GM06990 (cell line): ENCODE data around the gene PSMC4.

Experiments used
- DNase-seq: peaks from one replicate; pipeline ENCODE4 v3.0.0-alpha.2; 2011; ENCODE audit not compliant: insufficient read length; ENCODE audit errors: extremely low read depth
- H3K27me3 ChIP-seq: replicated peaks from 2 replicates; pipeline ENCODE4 v1.6.0; 2011; ENCODE audit warnings: low read length; ENCODE audit not compliant: control insufficient read depth, insufficient read depth
- H3K36me3 ChIP-seq: 2 replicates; pipeline ENCODE4 v1.5.1; 2011; ENCODE audit warnings: low read length; ENCODE audit not compliant: control insufficient read depth, insufficient read depth
- H3K4me3 ChIP-seq: replicated peaks from 2 replicates; pipeline ENCODE4 v1.5.1; 2011; ENCODE audit warnings: low read depth, mild to moderate bottlenecking, control low read depth, low read length
- TF ChIP-seq, protein P1 (sequence below): IDR thresholded peaks from 2 replicates; pipeline ENCODE4 v1.5.1; 2011; ENCODE audit warnings: low read length, control low read depth, mild to moderate bottlenecking, inconsistent platforms; ENCODE audit not compliant: insufficient read depth, poor library complexity, severe bottlenecking

PSMC4 gene

GRCh38 chr19:39935364-39935661 lies 35.7 kb upstream of the PSMC4 start:
- no peaks in the 10 kb centered on the region for H3K27me3 ChIP-seq
- no peak overlapping the region for H3K4me3 ChIP-seq
- no peaks in the 10 kb centered on the region for H3K36me3 ChIP-seq
- TF ChIP-seq, protein P1, sequence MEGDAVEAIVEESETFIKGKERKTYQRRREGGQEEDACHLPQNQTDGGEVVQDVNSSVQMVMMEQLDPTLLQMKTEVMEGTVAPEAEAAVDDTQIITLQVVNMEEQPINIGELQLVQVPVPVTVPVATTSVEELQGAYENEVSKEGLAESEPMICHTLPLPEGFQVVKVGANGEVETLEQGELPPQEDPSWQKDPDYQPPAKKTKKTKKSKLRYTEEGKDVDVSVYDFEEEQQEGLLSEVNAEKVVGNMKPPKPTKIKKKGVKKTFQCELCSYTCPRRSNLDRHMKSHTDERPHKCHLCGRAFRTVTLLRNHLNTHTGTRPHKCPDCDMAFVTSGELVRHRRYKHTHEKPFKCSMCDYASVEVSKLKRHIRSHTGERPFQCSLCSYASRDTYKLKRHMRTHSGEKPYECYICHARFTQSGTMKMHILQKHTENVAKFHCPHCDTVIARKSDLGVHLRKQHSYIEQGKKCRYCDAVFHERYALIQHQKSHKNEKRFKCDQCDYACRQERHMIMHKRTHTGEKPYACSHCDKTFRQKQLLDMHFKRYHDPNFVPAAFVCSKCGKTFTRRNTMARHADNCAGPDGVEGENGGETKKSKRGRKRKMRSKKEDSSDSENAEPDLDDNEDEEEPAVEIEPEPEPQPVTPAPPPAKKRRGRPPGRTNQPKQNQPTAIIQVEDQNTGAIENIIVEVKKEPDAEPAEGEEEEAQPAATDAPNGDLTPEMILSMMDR: no peak
- no peak for DNase-seq

- Histone ChIP-seq H3K4me3 (no peak overlapping the region), H3K27me3 (no peaks in the 10 kb centered on the region), H3K36me3 (no peaks in the 10 kb centered on the region)
- TF ChIP-seq, protein P1: no peak
- no peak for DNase-seq
Observed at GRCh38 chr19:39936020-39936419, 34.9 kb upstream of the PSMC4 start.

DNA sequence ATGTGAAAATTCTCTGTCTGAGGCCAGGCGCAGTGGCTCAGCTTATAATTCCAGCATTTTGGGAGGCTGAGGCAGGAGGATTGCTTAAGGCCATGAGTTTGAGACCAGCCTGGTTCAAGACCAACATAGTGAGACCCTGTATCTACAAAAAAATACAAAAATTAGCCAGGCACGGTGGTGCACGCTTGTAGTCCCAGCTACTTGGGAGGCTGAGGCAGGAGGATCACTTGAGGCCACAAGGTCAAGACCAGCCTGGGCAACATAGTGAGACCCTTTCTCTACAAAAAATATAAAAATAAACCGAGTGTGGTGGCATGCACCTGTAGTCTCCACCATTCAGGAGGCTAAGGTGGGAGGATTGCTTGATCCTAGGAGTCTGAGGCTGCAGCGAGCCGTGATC lies 34.3 kb upstream of the PSMC4 start:
- DNase-seq: no peak
- no peak overlapping the region for H3K4me3 ChIP-seq
- TF ChIP-seq, protein P1: no peak
- no peaks in the 10 kb centered on the region for H3K27me3 ChIP-seq
- no peaks in the 10 kb centered on the region for H3K36me3 ChIP-seq

- H3K4me3 ChIP-seq: no peak overlapping the region
- H3K27me3 ChIP-seq: no peaks in the 10 kb centered on the region
- DNase-seq: no peak
- H3K36me3 ChIP-seq: no peaks in the 10 kb centered on the region
- TF ChIP-seq, protein P1: no peak
Observed at GRCh38 chr19:39937094-39937720, 33.8 kb upstream of the PSMC4 start.

- no peaks in the 10 kb centered on the region for H3K27me3 ChIP-seq
- no peaks in the 10 kb centered on the region for H3K36me3 ChIP-seq
- DNase-seq: no peak
- H3K4me3 ChIP-seq: no peak overlapping the region
- TF ChIP-seq, protein P1: no peak
Observed at GRCh38 chr19:39937787-39938186, 33.2 kb upstream of the PSMC4 start.

- TF ChIP-seq, protein P1: no peak
- Histone ChIP-seq H3K4me3 (no peak overlapping the region), H3K27me3 (no peaks in the 10 kb centered on the region), H3K36me3 (no peaks in the 10 kb centered on the region)
- no peak for DNase-seq
Observed at GRCh38 chr19:39939556-39939955, 31.4 kb upstream of the PSMC4 start.
